HL-60 (cell line): ENCODE data around the gene ZNF586.
"Not testable (repeated sequence)": the region's sequence is repeated elsewhere in the genome, so short reads cannot be mapped to it uniquely, and the experiment has no call there.

ENCODE experiments used
- DNase-seq, 2 experiments: peaks; one replicate each; pipeline ENCODE4 v3.0.0-alpha.2; 2010 to 2020; ENCODE audit warnings: low read depth in 1 of 2, low spot score in 1 of 2
- H3K27ac ChIP-seq: fragments of 250-450 bp; sonication (Bioruptor Pico); replicated peaks from 2 replicates; pipeline ENCODE4 v1.5.1; 2020; ENCODE audit warnings: mild to moderate bottlenecking, moderate library complexity
- H3K27me3 ChIP-seq: fragments of 250-450 bp; sonication (Bioruptor Pico); 2 replicates; pipeline ENCODE4 v1.5.1; 2021; ENCODE audit warnings: mild to moderate bottlenecking, moderate library complexity; ENCODE audit not compliant: insufficient read depth, poor library complexity, severe bottlenecking
- H3K4me3 ChIP-seq: replicated peaks from 2 replicates; pipeline ENCODE4 v1.5.1; 2011; ENCODE audit warnings: mild to moderate bottlenecking, control low read depth, low read length; ENCODE audit not compliant: insufficient read depth
- CTCF ChIP-seq: IDR thresholded peaks from one replicate; pipeline ENCODE4 v1.5.1; 2011; ENCODE audit warnings: low read length, control low read depth, inconsistent platforms; ENCODE audit not compliant: insufficient read depth
- GABPA ChIP-seq: IDR thresholded peaks from 2 replicates; pipeline ENCODE4 v1.6.1; 2012; ENCODE audit warnings: low read depth
- POLR2AphosphoS5 ChIP-seq: IDR thresholded peaks from 2 replicates; pipeline ENCODE4 v1.6.1; 2012; ENCODE audit warnings: low read depth
- SPI1 ChIP-seq: IDR thresholded peaks from 2 replicates; pipeline ENCODE4 v1.6.1; 2012; ENCODE audit warnings: low read depth, mild to moderate bottlenecking, borderline replicate concordance
- TF ChIP-seq, protein P1 (sequence below): IDR thresholded peaks from 2 replicates; pipeline ENCODE4 v1.6.1; 2012; ENCODE audit warnings: low read depth; ENCODE audit not compliant: insufficient replicate concordance

Gene ZNF586

DNA sequence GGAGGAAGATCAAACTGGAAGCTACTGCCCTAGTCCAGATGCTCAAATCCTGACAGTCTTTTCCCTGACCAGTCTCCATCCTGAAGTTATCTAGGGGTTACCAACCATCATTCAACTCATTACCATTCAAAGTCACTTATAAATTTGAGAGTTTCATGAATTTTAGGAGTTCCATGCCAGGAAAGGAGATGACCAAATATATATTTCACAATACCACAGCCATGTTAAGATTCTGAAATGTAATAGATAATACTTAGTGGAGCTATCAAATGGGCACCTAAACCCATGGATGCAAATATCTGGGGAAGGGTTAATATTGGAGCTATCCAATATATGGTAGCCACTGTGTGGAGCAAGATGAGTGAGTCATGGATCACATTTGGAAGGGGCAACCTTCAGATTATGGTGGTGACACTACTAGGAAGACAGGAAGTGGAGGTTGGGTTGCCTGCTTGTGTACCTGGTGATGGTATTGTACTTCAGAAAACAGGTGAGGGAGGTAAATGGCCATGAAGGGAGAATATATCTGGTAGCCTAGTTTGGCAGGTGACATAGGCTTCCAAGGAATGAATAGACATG is 18.7 kb downstream of the ZNF586 start:
- DNase-seq, result no peak
- TF ChIP-seq, protein P1, sequence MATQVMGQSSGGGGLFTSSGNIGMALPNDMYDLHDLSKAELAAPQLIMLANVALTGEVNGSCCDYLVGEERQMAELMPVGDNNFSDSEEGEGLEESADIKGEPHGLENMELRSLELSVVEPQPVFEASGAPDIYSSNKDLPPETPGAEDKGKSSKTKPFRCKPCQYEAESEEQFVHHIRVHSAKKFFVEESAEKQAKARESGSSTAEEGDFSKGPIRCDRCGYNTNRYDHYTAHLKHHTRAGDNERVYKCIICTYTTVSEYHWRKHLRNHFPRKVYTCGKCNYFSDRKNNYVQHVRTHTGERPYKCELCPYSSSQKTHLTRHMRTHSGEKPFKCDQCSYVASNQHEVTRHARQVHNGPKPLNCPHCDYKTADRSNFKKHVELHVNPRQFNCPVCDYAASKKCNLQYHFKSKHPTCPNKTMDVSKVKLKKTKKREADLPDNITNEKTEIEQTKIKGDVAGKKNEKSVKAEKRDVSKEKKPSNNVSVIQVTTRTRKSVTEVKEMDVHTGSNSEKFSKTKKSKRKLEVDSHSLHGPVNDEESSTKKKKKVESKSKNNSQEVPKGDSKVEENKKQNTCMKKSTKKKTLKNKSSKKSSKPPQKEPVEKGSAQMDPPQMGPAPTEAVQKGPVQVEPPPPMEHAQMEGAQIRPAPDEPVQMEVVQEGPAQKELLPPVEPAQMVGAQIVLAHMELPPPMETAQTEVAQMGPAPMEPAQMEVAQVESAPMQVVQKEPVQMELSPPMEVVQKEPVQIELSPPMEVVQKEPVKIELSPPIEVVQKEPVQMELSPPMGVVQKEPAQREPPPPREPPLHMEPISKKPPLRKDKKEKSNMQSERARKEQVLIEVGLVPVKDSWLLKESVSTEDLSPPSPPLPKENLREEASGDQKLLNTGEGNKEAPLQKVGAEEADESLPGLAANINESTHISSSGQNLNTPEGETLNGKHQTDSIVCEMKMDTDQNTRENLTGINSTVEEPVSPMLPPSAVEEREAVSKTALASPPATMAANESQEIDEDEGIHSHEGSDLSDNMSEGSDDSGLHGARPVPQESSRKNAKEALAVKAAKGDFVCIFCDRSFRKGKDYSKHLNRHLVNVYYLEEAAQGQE, result no peak
- no peak for TF ChIP-seq SPI1
- no peak for TF ChIP-seq GABPA
- TF ChIP-seq POLR2AphosphoS5, result no peak
- no peak for TF ChIP-seq CTCF
- Histone ChIP-seq H3K4me3 (no peak overlapping the region), H3K27me3 (no peaks in the 10 kb centered on the region), H3K27ac (no peak overlapping the region)

- Histone ChIP-seq H3K27me3 (no peaks in the 10 kb centered on the region), H3K4me3 (no peak overlapping the region)
- no peak for TF ChIP-seq GABPA
- TF ChIP-seq POLR2AphosphoS5, result no peak
- TF ChIP-seq, protein P1, result no peak
- TF ChIP-seq SPI1, result no peak
- no peak for TF ChIP-seq CTCF
These were observed 19.8 kb downstream of the ZNF586 start for GRCh38 chr19:57789288-57789687.

DNA sequence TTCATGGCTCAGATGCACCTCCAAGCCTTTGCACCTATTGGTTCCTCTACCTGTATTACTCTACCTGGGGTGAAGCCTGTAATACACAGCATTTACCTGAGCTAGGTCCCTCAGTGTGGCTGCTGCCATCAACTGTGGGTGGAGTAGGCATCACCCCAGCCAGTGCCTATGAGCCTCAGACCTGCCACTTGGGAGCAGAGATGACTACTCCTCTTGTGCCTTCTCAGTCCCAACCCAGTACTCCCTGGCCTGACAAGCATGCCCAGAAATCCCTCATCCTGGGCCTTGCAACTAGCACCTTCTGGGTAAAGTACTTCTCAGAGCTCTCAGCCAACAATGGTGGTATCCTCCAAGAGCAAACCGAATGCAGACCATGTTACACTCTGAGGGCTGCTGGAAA is 27.1 kb downstream of the ZNF586 start:
- DNase-seq, H3K27me3 ChIP-seq, H3K27ac ChIP-seq, H3K4me3 ChIP-seq: not testable (repeated sequence)

More at GRCh38 chr19:57789288-57789687, 19.8 kb downstream of the ZNF586 start:
- H3K27ac ChIP-seq, result no peak overlapping the region
- DNase-seq, result no peak

DNA sequence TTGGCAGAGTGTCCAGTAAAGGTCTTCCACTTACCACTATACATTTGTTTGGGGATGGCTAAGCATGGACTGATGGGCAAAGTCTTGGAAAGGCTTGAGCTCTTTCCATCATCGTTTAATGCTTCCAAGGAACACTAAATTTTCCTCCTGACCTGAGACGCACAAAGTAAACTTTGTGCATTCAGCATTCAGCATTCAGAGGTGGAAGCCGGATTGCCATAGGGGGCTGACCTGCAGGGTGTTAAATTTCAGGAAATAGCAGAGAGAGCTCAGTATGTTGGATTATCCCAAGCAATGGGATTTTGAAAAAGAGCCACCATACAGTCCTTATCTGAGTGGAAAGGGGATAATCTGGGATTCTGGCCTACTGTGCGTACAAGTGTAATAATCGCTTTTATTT is 31.2 kb downstream of the ZNF586 start:
- H3K4me3 ChIP-seq, result no peak overlapping the region
- no peaks in the 10 kb centered on the region for H3K27me3 ChIP-seq

More for the DNA sequence above, 31.2 kb downstream of the ZNF586 start:
- DNase-seq, result no peak
- TF ChIP-seq, protein P1, result no peak
- TF ChIP-seq GABPA (no peak), CTCF (no peak), POLR2AphosphoS5 (no peak), SPI1 (no peak)
- no peak overlapping the region for H3K27ac ChIP-seq
